HCT116 (cell line): ENCODE results near the gene MS4A4A. TPM values are rescaled to one million over a fixed set of nuclear protein-coding genes. Genes with fewer than 3 reads are reported as not detected.
"Not testable (repeated sequence)": the region's sequence is repeated elsewhere in the genome, so short reads cannot be mapped to it uniquely, and the experiment has no call there.

Source experiments
- ATAC-seq: fragments of 200-7000 bp; cut with Tn5 transposase; 2 replicates; pipeline ENCODE4 v1.9.1; 2020; ENCODE audit warnings: mild to moderate bottlenecking, moderate library complexity
- BruUV-seq: library from RNA; stranded (reverse); fragments of 400-500 nt; replicated peaks from 2 replicates; lab custom pipeline; 2021; lab: Mats Ljungman, UMichigan
- CTCF ChIA-PET: fragments of 300-600 bp; sonication (Branson Sonifier 250); formaldehyde crosslinking; loops from one replicate; lab custom pipeline; 2021; ENCODE audit warnings: antibody characterized with exemption; lab: Charles Lee
- POLR2A ChIA-PET: fragments of 300-600, 350-600 bp; sonication (Branson Sonifier 250); formaldehyde crosslinking; loops from one replicate; lab custom pipeline; 2021; ENCODE audit warnings: antibody characterized with exemption; lab: Charles Lee
- RAD21 ChIA-PET, 2 experiments: fragments of 300-600 bp; sonication (Branson Sonifier 250); formaldehyde crosslinking; loops; one replicate each; lab custom pipeline; 2023; ENCODE audit warnings: low total read pairs in 2 of 2; ENCODE audit not compliant: uncharacterized antibody in 2 of 2, unreplicated experiment in 2 of 2, low non-redundant PET in 1 of 2; lab: Charles Lee
- DNase-seq: peaks from one replicate; pipeline ENCODE4 v3.0.0-alpha.2; 2010; ENCODE audit warnings: low read depth, low spot score
- H2AFZ ChIP-seq: fragments of 200-600 bp; shearing (Covaris generic), sonication (generic); 2 replicates; pipeline ENCODE4 v1.6.1; 2017; ENCODE audit warnings: low read depth, mixed run types, mixed read lengths, antibody characterized with exemption, low read length; ENCODE audit not compliant: poor library complexity, severe bottlenecking
- H3K27ac ChIP-seq: 2 replicates; pipeline ENCODE4 v1.5.1; 2012; ENCODE audit warnings: low read depth, low read length
- H3K27me3 ChIP-seq: fragments of 200-600 bp; sonication (generic); 2 replicates; pipeline ENCODE4 v1.6.1; 2016; ENCODE audit warnings: mixed run types, low read length, mixed read lengths; ENCODE audit not compliant: insufficient read depth
- H3K36me3 ChIP-seq, 2 experiments: fragments of 200-500 bp in 1 of 2; fragments of 200-600 bp in 1 of 2; sonication (Bioruptor generic) in 1 of 2; sonication (generic) in 1 of 2; 2 replicates each; pipeline versions ENCODE4 v1.5.1 to v1.6.1; 2014 to 2016; ENCODE audit warnings: low read length in 2 of 2, inconsistent platforms in 1 of 2, mixed read lengths in 1 of 2, mixed run types in 1 of 2; ENCODE audit not compliant: insufficient read depth in 2 of 2, control insufficient read depth in 1 of 2
- H3K4me1 ChIP-seq, 2 experiments: fragments of 200-600 bp in 1 of 2; sonication (generic) in 1 of 2; 2 replicates each; pipeline versions ENCODE4 v1.5.1 to v1.6.1; 2012 to 2017; ENCODE audit warnings: low read length in 2 of 2, inconsistent platforms in 1 of 2, mild to moderate bottlenecking in 1 of 2, mixed read lengths in 1 of 2, mixed run types in 1 of 2, moderate library complexity in 1 of 2; ENCODE audit not compliant: insufficient read depth in 2 of 2, control insufficient read depth in 1 of 2
- H3K4me2 ChIP-seq: fragments of 200-600 bp; sonication (generic); 2 replicates; pipeline ENCODE4 v1.6.1; 2017; ENCODE audit warnings: mixed run types, low read length, mixed read lengths
- H3K4me3 ChIP-seq, 2 experiments: fragments of 200-600 bp in 1 of 2; sonication (generic) in 1 of 2; replicated peaks in 1 of 2; 2 replicates each; pipeline ENCODE4 v1.5.1; 2011 to 2016; ENCODE audit warnings: low read length in 2 of 2, control low read depth in 1 of 2, low read depth in 1 of 2, mild to moderate bottlenecking in 1 of 2, mixed read lengths in 1 of 2, mixed run types in 1 of 2
- H3K79me2 ChIP-seq: fragments of 200-600 bp; sonication (generic); 2 replicates; pipeline ENCODE4 v1.6.1; 2017; ENCODE audit warnings: mild to moderate bottlenecking, mixed run types, low read length, moderate library complexity, mixed read lengths; ENCODE audit not compliant: insufficient read depth
- H3K9ac ChIP-seq: fragments of 200-600 bp; sonication (generic); 2 replicates; pipeline ENCODE4 v1.6.1; 2016; ENCODE audit warnings: low read length, mixed read lengths
- H3K9me2 ChIP-seq: fragments of 200-600 bp; sonication (generic), shearing (Covaris generic); 2 replicates; pipeline ENCODE4 v1.6.1; 2017; ENCODE audit warnings: mixed run types, mild to moderate bottlenecking, moderate library complexity; ENCODE audit not compliant: insufficient read depth
- H3K9me3 ChIP-seq, 2 experiments: fragments of 200-500 bp in 1 of 2; fragments of 200-600 bp in 1 of 2; sonication (Bioruptor generic) in 1 of 2; sonication (generic) in 1 of 2; 2 replicates each; pipeline ENCODE4 v1.6.1; 2014 to 2017; ENCODE audit warnings: low read length in 2 of 2, mixed read lengths in 2 of 2, inconsistent platforms in 1 of 2, low read depth in 1 of 2, mild to moderate bottlenecking in 1 of 2, mixed run types in 1 of 2, moderate library complexity in 1 of 2; ENCODE audit not compliant: control insufficient read depth in 1 of 2, insufficient read depth in 1 of 2
- H4K20me1 ChIP-seq: fragments of 200-600 bp; sonication (generic), shearing (Covaris generic); 2 replicates; pipeline ENCODE4 v1.6.1; 2017; ENCODE audit warnings: mixed run types, mild to moderate bottlenecking, moderate library complexity; ENCODE audit not compliant: insufficient read depth
- ATF3 ChIP-seq: IDR thresholded peaks from 2 replicates; pipeline ENCODE4 v1.6.1; 2012
- CEBPB ChIP-seq: IDR thresholded peaks from 2 replicates; pipeline ENCODE4 v1.6.1; 2012; ENCODE audit warnings: low read depth
- CTCF ChIP-seq, 3 experiments: fragments of 200-600 bp in 1 of 3; sonication (generic) in 1 of 3; IDR thresholded peaks in 2 of 3; conservative IDR thresholded peaks in 1 of 3; 2 replicates each; pipeline ENCODE4 v1.5.1; 2012 to 2017; ENCODE audit warnings: low read depth in 2 of 3, low read length in 2 of 3, antibody characterized with exemption in 1 of 3, borderline replicate concordance in 1 of 3, control low read depth in 1 of 3, mild to moderate bottlenecking in 1 of 3, mixed read lengths in 1 of 3, mixed run types in 1 of 3, moderate library complexity in 1 of 3; ENCODE audit not compliant: insufficient read depth in 1 of 3
- ELF1 ChIP-seq: IDR thresholded peaks from 2 replicates; pipeline ENCODE4 v1.6.1; 2012; ENCODE audit warnings: low read depth, borderline replicate concordance
- EZH2phosphoT487 ChIP-seq: fragments of 200-600 bp; IDR thresholded peaks from 2 replicates; pipeline ENCODE4 v1.6.1; 2018; ENCODE audit warnings: antibody characterized with exemption, borderline replicate concordance
- JUND ChIP-seq: IDR thresholded peaks from 2 replicates; pipeline ENCODE4 v1.6.1; 2012
- MAX ChIP-seq: IDR thresholded peaks from 2 replicates; pipeline ENCODE4 v1.6.1; 2012
- REST ChIP-seq: IDR thresholded peaks from 2 replicates; pipeline ENCODE4 v1.6.1; 2012; ENCODE audit warnings: low read depth
- ZBTB33 ChIP-seq: IDR thresholded peaks from 2 replicates; pipeline ENCODE4 v1.6.1; 2011; ENCODE audit warnings: mild to moderate bottlenecking, low read length, moderate library complexity; ENCODE audit not compliant: insufficient replicate concordance; ENCODE audit errors: extremely low read depth
- intact Hi-C: fragments of 100-400 bp; cut with micrococcal nuclease; formaldehyde crosslinking; loops from 2 replicates; pipeline ENCODE4 v1.10.0; 2022
- total RNA-seq: library from RNA; stranded (reverse); gene quantifications from one replicate; pipeline ENCODE4 v1.2.1, GENCODE V29; 2021; ENCODE audit not compliant: unreplicated experiment

The MS4A4A gene
- total RNA-seq, 1 experiment from 2014 or later = 0.22 TPM

- no TSS peak for BruUV-seq
- Histone ChIP-seq H3K9ac (no peak overlapping the region), H3K36me3 (no peaks in the 10 kb centered on the region), H3K4me2 (no peak overlapping the region), H3K9me3 (no peaks in the 10 kb centered on the region), H3K4me1 (no peaks in the 10 kb centered on the region)
- no peak for DNase-seq
- intact Hi-C loops = no loop called here
- TF ChIP-seq EZH2phosphoT487 (no peak), REST (no peak), CEBPB (no peak), ELF1 (no peak), CTCF (IDR thresholded peaks at IDR 0.05 in 2 of 3, conservative IDR thresholded peaks at IDR 0.05 in 1 of 3; ENCODE audit: borderline replicate concordance in 1 of 3, insufficient read depth in 1 of 3, low read depth in 2 of 3, low read length in 2 of 3) (no peak), MAX (no peak), ATF3 (no peak), ZBTB33 (no peak), JUND (no peak)
- TF ChIP-seq, all 23 proteins: peak for 0
- H3K9me2 ChIP-seq = no peaks in the 10 kb centered on the region
- ChIA-PET CTCF (no interaction called here), POLR2A (no interaction called here), RAD21 (no interaction called here)
- no peaks in the 10 kb centered on the region for H3K79me2 ChIP-seq
- no peaks in the 10 kb centered on the region for H4K20me1 ChIP-seq
- no peak for ATAC-seq
- H2AFZ ChIP-seq = no peak overlapping the region
- no peaks in the 10 kb centered on the region for H3K27me3 ChIP-seq
- H3K27ac ChIP-seq = no peak overlapping the region
- no peak overlapping the region for H3K4me3 ChIP-seq
Observed at GRCh38 chr11:60282286-60282685, 1.8 kb downstream of the MS4A4A start.

- H3K9me2 ChIP-seq, H3K79me2 ChIP-seq, POLR2A ChIA-PET, H4K20me1 ChIP-seq, CTCF ChIA-PET, H3K27me3 ChIP-seq, RAD21 ChIA-PET, H3K9ac ChIP-seq, intact Hi-C loops, H3K4me1 ChIP-seq, H3K27ac ChIP-seq, H3K4me2 ChIP-seq, H3K9me3 ChIP-seq, BruUV-seq, ATAC-seq, H3K4me3 ChIP-seq, DNase-seq, H3K36me3 ChIP-seq, H2AFZ ChIP-seq: not testable (repeated sequence)
Observed at GRCh38 chr11:60285411-60286126, 5.1 kb downstream of the MS4A4A start.
